HCT116 (cell line): ENCODE measurements around the gene TCF15. TPM values are rescaled to one million over a fixed set of nuclear protein-coding genes. Genes with fewer than 3 reads are reported as not detected.

Experiments
- ATAC-seq: fragments of 200-7000 bp; cut with Tn5 transposase; 2 replicates; pipeline ENCODE4 v1.9.1; 2020; ENCODE audit warnings: mild to moderate bottlenecking, moderate library complexity
- BruUV-seq: library from RNA; stranded (reverse); fragments of 400-500 nt; replicated peaks from 2 replicates; lab custom pipeline; 2021; lab: Mats Ljungman, UMichigan
- CTCF ChIA-PET: fragments of 300-600 bp; sonication (Branson Sonifier 250); formaldehyde crosslinking; loops from one replicate; lab custom pipeline; 2021; ENCODE audit warnings: antibody characterized with exemption; lab: Charles Lee
- POLR2A ChIA-PET: fragments of 300-600, 350-600 bp; sonication (Branson Sonifier 250); formaldehyde crosslinking; loops from one replicate; lab custom pipeline; 2021; ENCODE audit warnings: antibody characterized with exemption; lab: Charles Lee
- RAD21 ChIA-PET, 2 experiments: fragments of 300-600 bp; sonication (Branson Sonifier 250); formaldehyde crosslinking; loops; one replicate each; lab custom pipeline; 2023; ENCODE audit warnings: low total read pairs in 2 of 2; ENCODE audit not compliant: uncharacterized antibody in 2 of 2, unreplicated experiment in 2 of 2, low non-redundant PET in 1 of 2; lab: Charles Lee
- DNase-seq: peaks from one replicate; pipeline ENCODE4 v3.0.0-alpha.2; 2010; ENCODE audit warnings: low read depth, low spot score
- H2AFZ ChIP-seq: fragments of 200-600 bp; shearing (Covaris generic), sonication (generic); 2 replicates; pipeline ENCODE4 v1.6.1; 2017; ENCODE audit warnings: low read depth, mixed run types, mixed read lengths, antibody characterized with exemption, low read length; ENCODE audit not compliant: poor library complexity, severe bottlenecking
- H3K27ac ChIP-seq: 2 replicates; pipeline ENCODE4 v1.5.1; 2012; ENCODE audit warnings: low read depth, low read length
- H3K27me3 ChIP-seq: fragments of 200-600 bp; sonication (generic); 2 replicates; pipeline ENCODE4 v1.6.1; 2016; ENCODE audit warnings: mixed run types, low read length, mixed read lengths; ENCODE audit not compliant: insufficient read depth
- H3K36me3 ChIP-seq, 2 experiments: fragments of 200-500 bp in 1 of 2; fragments of 200-600 bp in 1 of 2; sonication (Bioruptor generic) in 1 of 2; sonication (generic) in 1 of 2; 2 replicates each; pipeline versions ENCODE4 v1.5.1 to v1.6.1; 2014 to 2016; ENCODE audit warnings: low read length in 2 of 2, inconsistent platforms in 1 of 2, mixed read lengths in 1 of 2, mixed run types in 1 of 2; ENCODE audit not compliant: insufficient read depth in 2 of 2, control insufficient read depth in 1 of 2
- H3K4me1 ChIP-seq, 2 experiments: fragments of 200-600 bp in 1 of 2; sonication (generic) in 1 of 2; 2 replicates each; pipeline versions ENCODE4 v1.5.1 to v1.6.1; 2012 to 2017; ENCODE audit warnings: low read length in 2 of 2, inconsistent platforms in 1 of 2, mild to moderate bottlenecking in 1 of 2, mixed read lengths in 1 of 2, mixed run types in 1 of 2, moderate library complexity in 1 of 2; ENCODE audit not compliant: insufficient read depth in 2 of 2, control insufficient read depth in 1 of 2
- H3K4me2 ChIP-seq: fragments of 200-600 bp; sonication (generic); 2 replicates; pipeline ENCODE4 v1.6.1; 2017; ENCODE audit warnings: mixed run types, low read length, mixed read lengths
- H3K4me3 ChIP-seq, 2 experiments: fragments of 200-600 bp in 1 of 2; sonication (generic) in 1 of 2; replicated peaks in 1 of 2; 2 replicates each; pipeline ENCODE4 v1.5.1; 2011 to 2016; ENCODE audit warnings: low read length in 2 of 2, control low read depth in 1 of 2, low read depth in 1 of 2, mild to moderate bottlenecking in 1 of 2, mixed read lengths in 1 of 2, mixed run types in 1 of 2
- H3K79me2 ChIP-seq: fragments of 200-600 bp; sonication (generic); 2 replicates; pipeline ENCODE4 v1.6.1; 2017; ENCODE audit warnings: mild to moderate bottlenecking, mixed run types, low read length, moderate library complexity, mixed read lengths; ENCODE audit not compliant: insufficient read depth
- H3K9ac ChIP-seq: fragments of 200-600 bp; sonication (generic); 2 replicates; pipeline ENCODE4 v1.6.1; 2016; ENCODE audit warnings: low read length, mixed read lengths
- H3K9me2 ChIP-seq: fragments of 200-600 bp; sonication (generic), shearing (Covaris generic); 2 replicates; pipeline ENCODE4 v1.6.1; 2017; ENCODE audit warnings: mixed run types, mild to moderate bottlenecking, moderate library complexity; ENCODE audit not compliant: insufficient read depth
- H3K9me3 ChIP-seq, 2 experiments: fragments of 200-500 bp in 1 of 2; fragments of 200-600 bp in 1 of 2; sonication (Bioruptor generic) in 1 of 2; sonication (generic) in 1 of 2; 2 replicates each; pipeline ENCODE4 v1.6.1; 2014 to 2017; ENCODE audit warnings: low read length in 2 of 2, mixed read lengths in 2 of 2, inconsistent platforms in 1 of 2, low read depth in 1 of 2, mild to moderate bottlenecking in 1 of 2, mixed run types in 1 of 2, moderate library complexity in 1 of 2; ENCODE audit not compliant: control insufficient read depth in 1 of 2, insufficient read depth in 1 of 2
- H4K20me1 ChIP-seq: fragments of 200-600 bp; sonication (generic), shearing (Covaris generic); 2 replicates; pipeline ENCODE4 v1.6.1; 2017; ENCODE audit warnings: mixed run types, mild to moderate bottlenecking, moderate library complexity; ENCODE audit not compliant: insufficient read depth
- CTCF ChIP-seq, 3 experiments: fragments of 200-600 bp in 1 of 3; sonication (generic) in 1 of 3; IDR thresholded peaks in 2 of 3; conservative IDR thresholded peaks in 1 of 3; 2 replicates each; pipeline ENCODE4 v1.5.1; 2012 to 2017; ENCODE audit warnings: low read depth in 2 of 3, low read length in 2 of 3, antibody characterized with exemption in 1 of 3, borderline replicate concordance in 1 of 3, control low read depth in 1 of 3, mild to moderate bottlenecking in 1 of 3, mixed read lengths in 1 of 3, mixed run types in 1 of 3, moderate library complexity in 1 of 3; ENCODE audit not compliant: insufficient read depth in 1 of 3
- EGR1 ChIP-seq: IDR thresholded peaks from 2 replicates; pipeline ENCODE4 v1.6.1; 2012; ENCODE audit warnings: low read depth
- SP1 ChIP-seq: IDR thresholded peaks from 2 replicates; pipeline ENCODE4 v1.6.1; 2012; ENCODE audit warnings: low read depth
- ZBTB33 ChIP-seq: IDR thresholded peaks from 2 replicates; pipeline ENCODE4 v1.6.1; 2011; ENCODE audit warnings: mild to moderate bottlenecking, low read length, moderate library complexity; ENCODE audit not compliant: insufficient replicate concordance; ENCODE audit errors: extremely low read depth
- intact Hi-C: fragments of 100-400 bp; cut with micrococcal nuclease; formaldehyde crosslinking; loops from 2 replicates; pipeline ENCODE4 v1.10.0; 2022
- total RNA-seq: library from RNA; stranded (reverse); gene quantifications from one replicate; pipeline ENCODE4 v1.2.1, GENCODE V29; 2021; ENCODE audit not compliant: unreplicated experiment

The TCF15 gene
- total RNA-seq, 1 experiment from 2014 or later, result not detected

DNA sequence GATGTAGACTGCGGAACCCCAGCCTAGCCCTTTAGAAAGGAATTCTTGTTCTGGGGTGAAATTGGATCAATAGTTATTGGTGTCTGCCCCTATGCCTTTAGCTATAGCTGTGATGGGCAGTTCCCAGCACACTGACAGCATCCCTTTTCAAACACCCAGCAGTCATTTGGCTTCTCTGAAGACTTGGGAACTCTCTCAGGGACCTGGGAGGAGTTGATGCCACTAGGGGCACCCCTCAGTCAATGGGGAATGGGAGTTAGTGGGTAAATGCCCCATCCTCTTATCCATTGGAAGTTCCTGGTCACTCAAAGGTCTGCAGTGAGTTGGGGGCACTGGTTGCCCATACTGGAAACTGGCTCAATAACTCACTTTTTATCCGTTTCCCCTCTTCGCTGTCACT is 34.9 kb downstream of the TCF15 start:
- Histone ChIP-seq H3K4me3 (no peak overlapping the region), H3K9ac (no peak overlapping the region), H3K4me2 (no peak overlapping the region), H3K9me2 (no peaks in the 10 kb centered on the region), H3K36me3 (no peaks in the 10 kb centered on the region), H4K20me1 (no peaks in the 10 kb centered on the region), H2AFZ (no peak overlapping the region)
- no peak for DNase-seq
- ChIA-PET CTCF (no interaction called here), RAD21 (no interaction called here)
- intact Hi-C loops, result no loop called here
- no TSS peak for BruUV-seq
- TF ChIP-seq CTCF (IDR thresholded peaks at IDR 0.05 in 2 of 3, conservative IDR thresholded peaks at IDR 0.05 in 1 of 3; ENCODE audit: borderline replicate concordance in 1 of 3, insufficient read depth in 1 of 3, low read depth in 2 of 3, low read length in 2 of 3), result 0 out of 6 replicates have a peak, but pooled peaks of 2 of the 3 experiments have one; percentile 17 to 21
- no peak for TF ChIP-seq ZBTB33
- TF ChIP-seq, all 23 proteins: peak for 1
- Histone ChIP-seq H3K9me3 (no peaks in the 10 kb centered on the region), H3K79me2 (no peaks in the 10 kb centered on the region), H3K27ac (no peak overlapping the region), H3K4me1 (peaks cover 4 to 18% of the 10 kb centered on the region in 2 experiments; a peak in 3 of 4 replicates), H3K27me3 (no peaks in the 10 kb centered on the region)
- no peak for ATAC-seq
- POLR2A ChIA-PET, result no interaction called here

DNA sequence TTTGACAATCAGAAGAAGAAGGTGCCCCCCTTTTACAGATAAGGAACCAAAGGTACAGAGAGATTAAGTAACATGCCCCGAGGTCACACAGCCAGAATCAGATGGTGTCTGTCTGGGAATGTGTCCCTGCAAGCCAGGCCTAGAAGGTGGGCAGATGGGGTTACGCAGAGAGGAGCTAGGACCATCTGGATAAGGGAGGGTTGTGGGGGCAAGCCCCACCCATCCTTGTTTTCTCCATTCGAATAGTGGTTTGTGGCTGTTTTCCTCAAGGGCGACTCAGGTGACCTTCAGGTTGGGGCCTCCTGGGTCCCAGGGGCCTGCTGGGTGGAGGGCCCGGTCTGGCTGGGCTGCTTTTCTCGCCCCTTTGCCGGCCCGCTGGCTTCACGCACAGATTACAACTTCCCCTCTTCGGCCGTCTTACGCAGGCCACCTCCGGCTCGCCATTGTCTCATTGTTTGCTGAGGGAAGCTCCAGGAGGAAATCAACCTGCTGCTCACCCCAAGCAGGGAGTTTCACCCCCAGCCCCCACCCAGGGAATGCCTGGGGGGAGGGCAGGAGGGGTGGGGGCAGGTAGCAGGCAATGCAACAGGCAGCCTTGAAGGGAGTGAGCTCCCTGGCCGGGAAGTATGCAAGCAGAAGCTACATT is 35.7 kb downstream of the TCF15 start:
- peaks cover 4 to 18% of the 10 kb centered on the region in 2 experiments; a peak in 3 of 4 replicates for H3K4me1 ChIP-seq
- BruUV-seq, result no TSS peak
- ChIA-PET RAD21 (no interaction called here), CTCF (no interaction called here), POLR2A (no interaction called here)
- ATAC-seq (no peak), DNase-seq (no peak)
- no peaks in the 10 kb centered on the region for H3K36me3 ChIP-seq
- no peak overlapping the region for H3K4me2 ChIP-seq
- no peak overlapping the region for H3K27ac ChIP-seq
- no peaks in the 10 kb centered on the region for H3K79me2 ChIP-seq
- no peak overlapping the region for H2AFZ ChIP-seq
- H3K9ac ChIP-seq, result no peak overlapping the region
- intact Hi-C loops, result no loop called here
- no peaks in the 10 kb centered on the region for H3K9me2 ChIP-seq
- no peaks in the 10 kb centered on the region for H4K20me1 ChIP-seq
- H3K27me3 ChIP-seq, result no peaks in the 10 kb centered on the region
- H3K4me3 ChIP-seq, result no peak overlapping the region
- H3K9me3 ChIP-seq, result no peaks in the 10 kb centered on the region
- TF ChIP-seq EGR1, result no peak
- TF ChIP-seq SP1, result no peak
